ENCODE measurements around the gene HERPUD2. TPM values are rescaled to one million over a fixed set of nuclear protein-coding genes. Genes with fewer than 3 reads are reported as not detected.

The HERPUD2 gene
- 10 to 100 TPM; 48.0 to 49.8 TPM for total RNA-seq

- Mint-ChIP-seq H3K9me3 (no peaks in the 10 kb centered on the region), H3K4me1 (peaks cover 39% of the 10 kb centered on the region), H3K27me3 (no peaks in the 10 kb centered on the region), H3K27ac (peak within 1 kb of the TSS; percentile 96), H3K36me3 (ENCODE audit: low read depth) (peaks cover 44% of the 10 kb centered on the region), H3K4me3 (peak within 1 kb of the TSS; percentile 94)
- peak; percentile 92 for DNase-seq
- CTCF ChIA-PET: interaction anchor here (0.9 to 6.0 kb wide), 8 partner anchors 12 to 212 kb away, joined by 3 to 37 read pairs (median 5); partner anchors contain the start of gene SEPTIN7
- POLR2A ChIA-PET: interaction anchor here (0.7 to 10.8 kb wide), 21 partner anchors 10 to 697 kb away, joined by 3 to 295 read pairs (median 6); partner anchors contain the start of gene SEPTIN7
These were observed at the start of gene HERPUD2 for GRCh38 chr7:35694784-35695472. Gene HERPUD2 (minus strand): TSS chr7:35695135. CDS start chr7:35694330, 805 bp downstream.

- no peak for DNase-seq
- H3K27me3 Mint-ChIP-seq: peaks cover 24% of the 10 kb centered on the region
- H3K4me3 Mint-ChIP-seq: no peak overlapping the region
- no peak overlapping the region for H3K27ac Mint-ChIP-seq
- ChIA-PET POLR2A (no interaction called here), CTCF (no interaction called here)
- H3K4me1 Mint-ChIP-seq: no peaks in the 10 kb centered on the region
- H3K9me3 Mint-ChIP-seq: peaks cover 2% of the 10 kb centered on the region
- H3K36me3 Mint-ChIP-seq (ENCODE audit: low read depth): peaks cover 10% of the 10 kb centered on the region
These were observed 44.0 kb upstream of the HERPUD2 start for GRCh38 chr7:35738889-35739288.

GRCh38 chr7:35736725-35737124 is 41.8 kb upstream of the HERPUD2 start:
- POLR2A ChIA-PET: no interaction called here
- Mint-ChIP-seq H3K9me3 (peaks cover 2% of the 10 kb centered on the region), H3K4me1 (peaks cover 1% of the 10 kb centered on the region), H3K27ac (no peak overlapping the region), H3K36me3 (ENCODE audit: low read depth) (peaks cover under 1% of the 10 kb centered on the region), H3K4me3 (no peak overlapping the region), H3K27me3 (peaks cover 12% of the 10 kb centered on the region)
- CTCF ChIA-PET: interaction anchor here (2.3 kb wide), 1 partner anchor 11 kb away, joined by 7 read pairs; no protein-coding TSS in a partner anchor
- DNase-seq: no peak

GRCh38 chr7:35735396-35735795 is 40.5 kb upstream of the HERPUD2 start:
- Mint-ChIP-seq H3K4me1 (peaks cover 5% of the 10 kb centered on the region), H3K9me3 (peaks cover 2% of the 10 kb centered on the region), H3K27me3 (peaks cover 6% of the 10 kb centered on the region), H3K27ac (no peak overlapping the region), H3K4me3 (no peak overlapping the region), H3K36me3 (ENCODE audit: low read depth) (no peaks in the 10 kb centered on the region)
- DNase-seq: no peak
- POLR2A ChIA-PET: interaction anchor here (1.7 kb wide), 1 partner anchor 66 kb away, joined by 4 read pairs; the partner anchor contains the start of gene SEPTIN7
- CTCF ChIA-PET: interaction anchor here (0.6 to 2.3 kb wide), 4 partner anchors 10 to 69 kb away, joined by 3 to 7 read pairs (median 4); no protein-coding TSS in a partner anchor

- H3K27me3 Mint-ChIP-seq: peaks cover 5% of the 10 kb centered on the region
- H3K4me3 Mint-ChIP-seq: no peak overlapping the region
- H3K36me3 Mint-ChIP-seq (ENCODE audit: low read depth): no peaks in the 10 kb centered on the region
- no peak overlapping the region for H3K27ac Mint-ChIP-seq
- ChIA-PET POLR2A (no interaction called here), CTCF (interaction anchor here (1.4 to 2.3 kb wide), 2 partner anchors 9 to 11 kb away, joined by 3 to 7 read pairs; no protein-coding TSS in a partner anchor)
- DNase-seq: no peak
- H3K9me3 Mint-ChIP-seq: peaks cover 2% of the 10 kb centered on the region
- H3K4me1 Mint-ChIP-seq: peaks cover 18% of the 10 kb centered on the region
These were observed 39.1 kb upstream of the HERPUD2 start for GRCh38 chr7:35734001-35734483.

GRCh38 chr7:35731349-35731748 is 36.4 kb upstream of the HERPUD2 start:
- Mint-ChIP-seq H3K36me3 (ENCODE audit: low read depth) (no peaks in the 10 kb centered on the region), H3K27ac (no peak overlapping the region), H3K4me1 (peaks cover 42% of the 10 kb centered on the region), H3K4me3 (no peak overlapping the region), H3K9me3 (no peaks in the 10 kb centered on the region), H3K27me3 (peaks cover 5% of the 10 kb centered on the region)
- DNase-seq: no peak
- POLR2A ChIA-PET: interaction anchor here (5.1 kb wide), 1 partner anchor 70 kb away, joined by 49 read pairs; the partner anchor contains the start of gene SEPTIN7
- CTCF ChIA-PET: interaction anchor here (0.7 kb wide), 1 partner anchor 106 kb away, joined by 3 read pairs; no protein-coding TSS in a partner anchor

- no peaks in the 10 kb centered on the region for H3K9me3 Mint-ChIP-seq
- peaks cover 4% of the 10 kb centered on the region for H3K27me3 Mint-ChIP-seq
- DNase-seq: peak; percentile 61
- POLR2A ChIA-PET: interaction anchor here (1.1 to 5.7 kb wide), 4 partner anchors 21 to 72 kb away, joined by 6 to 81 read pairs (median 28); partner anchors contain the start of genes HERPUD2 and SEPTIN7
- CTCF ChIA-PET: interaction anchor here (0.8 to 4.3 kb wide), 6 partner anchors 17 to 177 kb away, joined by 3 to 37 read pairs (median 6); partner anchors contain the start of gene HERPUD2
- peak overlapping the region; percentile 1 for H3K4me3 Mint-ChIP-seq
- H3K27ac Mint-ChIP-seq: peak overlapping the region; percentile 69
- peaks cover 61% of the 10 kb centered on the region for H3K4me1 Mint-ChIP-seq
- H3K36me3 Mint-ChIP-seq (ENCODE audit: low read depth): no peaks in the 10 kb centered on the region
These were observed 34.3 kb upstream of the HERPUD2 start for GRCh38 chr7:35729061-35729783.

GRCh38 chr7:35728412-35729060 is 33.6 kb upstream of the HERPUD2 start:
- peak overlapping the region; percentile 69 for H3K27ac Mint-ChIP-seq
- no peaks in the 10 kb centered on the region for H3K9me3 Mint-ChIP-seq
- POLR2A ChIA-PET: interaction anchor here (1.1 to 5.7 kb wide), 5 partner anchors 19 to 73 kb away, joined by 4 to 81 read pairs (median 7); partner anchors contain the start of genes HERPUD2 and SEPTIN7
- no peak overlapping the region for H3K4me3 Mint-ChIP-seq
- no peak for DNase-seq
- CTCF ChIA-PET: interaction anchor here (0.8 to 7.4 kb wide), 6 partner anchors 16 to 178 kb away, joined by 3 to 86 read pairs (median 8); partner anchors contain the start of gene HERPUD2
- no peaks in the 10 kb centered on the region for H3K36me3 Mint-ChIP-seq (ENCODE audit: low read depth)
- H3K4me1 Mint-ChIP-seq: peaks cover 67% of the 10 kb centered on the region
- H3K27me3 Mint-ChIP-seq: peaks cover 4% of the 10 kb centered on the region

GRCh38 chr7:35727571-35727970 is 32.6 kb upstream of the HERPUD2 start:
- Mint-ChIP-seq H3K9me3 (no peaks in the 10 kb centered on the region), H3K36me3 (ENCODE audit: low read depth) (no peaks in the 10 kb centered on the region), H3K4me3 (no peak overlapping the region), H3K27ac (no peak overlapping the region), H3K4me1 (peaks cover 76% of the 10 kb centered on the region), H3K27me3 (peaks cover 4% of the 10 kb centered on the region)
- ChIA-PET CTCF (interaction anchor here (0.8 to 7.4 kb wide), 4 partner anchors 17 to 75 kb away, joined by 3 to 86 read pairs (median 20); partner anchors contain the start of gene HERPUD2), POLR2A (interaction anchor here (1.3 to 5.7 kb wide), 5 partner anchors 18 to 74 kb away, joined by 3 to 81 read pairs (median 4); partner anchors contain the start of genes HERPUD2 and SEPTIN7)
- peak; percentile 28 for DNase-seq

GRCh38 chr7:35726654-35727053 is 31.7 kb upstream of the HERPUD2 start:
- ChIA-PET CTCF (interaction anchor here (1.0 to 7.4 kb wide), 4 partner anchors 16 to 38 kb away, joined by 3 to 86 read pairs (median 21); partner anchors contain the start of gene HERPUD2), POLR2A (interaction anchor here (1.3 to 5.7 kb wide), 5 partner anchors 17 to 74 kb away, joined by 3 to 81 read pairs (median 13); partner anchors contain the start of genes HERPUD2 and SEPTIN7)
- Mint-ChIP-seq H3K27ac (no peak overlapping the region), H3K9me3 (no peaks in the 10 kb centered on the region), H3K4me1 (peaks cover 83% of the 10 kb centered on the region), H3K27me3 (peaks cover under 1% of the 10 kb centered on the region), H3K36me3 (ENCODE audit: low read depth) (no peaks in the 10 kb centered on the region), H3K4me3 (no peak overlapping the region)
- DNase-seq: no peak

GRCh38 chr7:35725280-35725680 is 30.3 kb upstream of the HERPUD2 start:
- H3K4me3 Mint-ChIP-seq: peak overlapping the region; percentile 48
- ChIA-PET CTCF (interaction anchor here (0.8 to 7.4 kb wide), 11 partner anchors 10 to 100 kb away, joined by 3 to 86 read pairs (median 5); partner anchors contain the start of genes HERPUD2 and SEPTIN7), POLR2A (interaction anchor here (0.8 to 5.7 kb wide), 7 partner anchors 16 to 145 kb away, joined by 3 to 81 read pairs (median 13); partner anchors contain the start of genes HERPUD2 and SEPTIN7)
- no peaks in the 10 kb centered on the region for H3K27me3 Mint-ChIP-seq
- no peaks in the 10 kb centered on the region for H3K36me3 Mint-ChIP-seq (ENCODE audit: low read depth)
- peaks cover 79% of the 10 kb centered on the region for H3K4me1 Mint-ChIP-seq
- H3K27ac Mint-ChIP-seq: peak overlapping the region; percentile 82
- H3K9me3 Mint-ChIP-seq: no peaks in the 10 kb centered on the region
- peak; percentile 70 for DNase-seq

All from activated CD4-positive, alpha-beta memory T cell treated with anti-CD3 and anti-CD28 coated beads, Interleukin-2, amount 10 ng/mL, durations not matched to agents 7 days and 5 days (primary cell).